Esophagus (tissue), 2 donors: Measurements from ENCODE around the gene RASAL2. TPM values are rescaled to one million over a fixed set of nuclear protein-coding genes. Genes with fewer than 3 reads are reported as not detected.

Source experiments
- H3K27ac ChIP-seq, 2 donors: one replicate each; pipeline ENCODE4 v1.5.1; 2013; ENCODE audit warnings: low read depth in 2 of 2, mild to moderate bottlenecking in 2 of 2, inconsistent platforms in 1 of 2, low read length in 1 of 2, moderate library complexity in 1 of 2
- H3K27me3 ChIP-seq, 2 donors: one replicate each; pipeline ENCODE4 v1.6.1; 2013; ENCODE audit warnings: low read length in 2 of 2, control low read depth in 1 of 2, mild to moderate bottlenecking in 1 of 2; ENCODE audit not compliant: insufficient read depth in 2 of 2, control insufficient read depth in 1 of 2
- H3K36me3 ChIP-seq, 2 donors: one replicate each; pipeline ENCODE4 v1.6.1; 2013; ENCODE audit warnings: low read length in 1 of 2; ENCODE audit not compliant: control insufficient read depth in 2 of 2, insufficient read depth in 2 of 2
- H3K4me1 ChIP-seq, 2 donors: one replicate each; pipeline ENCODE4 v1.6.1; 2013; ENCODE audit warnings: low read length in 1 of 2; ENCODE audit not compliant: control insufficient read depth in 2 of 2, insufficient read depth in 2 of 2
- H3K4me3 ChIP-seq, 2 donors: one replicate each; pipeline ENCODE4 v1.5.1; 2013; ENCODE audit warnings: low read length in 2 of 2, mild to moderate bottlenecking in 2 of 2, low read depth in 1 of 2, moderate library complexity in 1 of 2
- H3K9me3 ChIP-seq, 2 donors: one replicate each; pipeline ENCODE4 v1.6.1; 2013; ENCODE audit warnings: mild to moderate bottlenecking in 2 of 2, low read depth in 1 of 2, low read length in 1 of 2, moderate library complexity in 1 of 2; ENCODE audit not compliant: control insufficient read depth in 2 of 2, insufficient read depth in 1 of 2
- WGBS, 2 donors: extraction: QIAGEN DNeasy Blood & Tissue Kit; methylation state at CpG; one replicate each; pipeline ENCODE4 v1.1.7; 2013; 5-methylcytosine and 5-hydroxymethylcytosine counted together
- polyA plus RNA-seq, 2 donors: library from polyadenylated mRNA; stranded (reverse); fragments of 200-250 nt; gene quantifications; one replicate each; pipeline ENCODE4 v1.2.3, GENCODE V29; 2013
- donor health status: healthy with polysubstance abuse.
- donor health status: Bipolar disorder and iron deficiency.

Gene RASAL2
- polyA plus RNA-seq, 2 donors: 13.3 to 14.3 TPM

GRCh38 chr1:178352790-178353416 lies 259.0 kb downstream of the RASAL2 start:
- no peaks in the 10 kb centered on the region for H3K4me1 ChIP-seq
- no peak overlapping the region for H3K27ac ChIP-seq
- peaks cover 0 to 6% of the 10 kb centered on the region in 2 donors for H3K9me3 ChIP-seq
- WGBS, 2 donors: 96% methylated on average over 4 of the region's 4 CpGs
- H3K4me3 ChIP-seq: no peak overlapping the region
- H3K36me3 ChIP-seq: no peaks in the 10 kb centered on the region
- H3K27me3 ChIP-seq: no peaks in the 10 kb centered on the region

GRCh38 chr1:178353524-178353923 lies 259.6 kb downstream of the RASAL2 start:
- H3K4me1 ChIP-seq: no peaks in the 10 kb centered on the region
- no peaks in the 10 kb centered on the region for H3K36me3 ChIP-seq
- H3K27me3 ChIP-seq: no peaks in the 10 kb centered on the region
- peaks cover 0 to 6% of the 10 kb centered on the region in 2 donors for H3K9me3 ChIP-seq
- WGBS, 2 donors: 86 to 90% methylated on average over 1 of the region's 1 CpG
- no peak overlapping the region for H3K4me3 ChIP-seq
- no peak overlapping the region for H3K27ac ChIP-seq

GRCh38 chr1:178354816-178355215 lies 260.9 kb downstream of the RASAL2 start:
- Histone ChIP-seq H3K27ac (no peak overlapping the region), H3K27me3 (no peaks in the 10 kb centered on the region), H3K4me1 (no peaks in the 10 kb centered on the region), H3K36me3 (no peaks in the 10 kb centered on the region), H3K4me3 (no peak overlapping the region), H3K9me3 (peaks cover 0 to 6% of the 10 kb centered on the region in 2 donors)
- 66 to 70% methylated on average over 3 of the region's 3 CpGs for WGBS, 2 donors

GRCh38 chr1:178356299-178356698 lies 262.4 kb downstream of the RASAL2 start:
- Histone ChIP-seq H3K36me3 (no peaks in the 10 kb centered on the region), H3K9me3 (peaks cover 0 to 6% of the 10 kb centered on the region in 2 donors), H3K4me3 (no peak overlapping the region), H3K27me3 (no peaks in the 10 kb centered on the region), H3K27ac (no peak overlapping the region), H3K4me1 (no peaks in the 10 kb centered on the region)
- WGBS, 2 donors: 91 to 97% methylated on average over 1 of the region's 1 CpG

- Histone ChIP-seq H3K27me3 (no peaks in the 10 kb centered on the region), H3K4me3 (no peak overlapping the region), H3K36me3 (no peaks in the 10 kb centered on the region), H3K27ac (no peak overlapping the region), H3K9me3 (no peaks in the 10 kb centered on the region), H3K4me1 (no peaks in the 10 kb centered on the region)
- 93 to 100% methylated on average over 1 of the region's 1 CpG for WGBS, 2 donors
Measured at GRCh38 chr1:178358456-178358855, 264.6 kb downstream of the RASAL2 start.

- Histone ChIP-seq H3K36me3 (no peaks in the 10 kb centered on the region), H3K4me3 (no peak overlapping the region), H3K9me3 (no peaks in the 10 kb centered on the region), H3K27ac (peak overlapping the region; percentile 48 to 58), H3K27me3 (no peaks in the 10 kb centered on the region), H3K4me1 (no peaks in the 10 kb centered on the region)
- 47 to 55% methylated on average over 4 of the region's 4 CpGs for WGBS, 2 donors
Measured at GRCh38 chr1:178360421-178360820, 266.5 kb downstream of the RASAL2 start.

- no peaks in the 10 kb centered on the region for H3K27me3 ChIP-seq
- WGBS, 2 donors: 95% methylated on average over 6 of the region's 6 CpGs
Measured at GRCh38 chr1:178361847-178362246, 267.9 kb downstream of the RASAL2 start.

GRCh38 chr1:178362747-178363146 lies 268.8 kb downstream of the RASAL2 start:
- Histone ChIP-seq H3K27ac (no peak overlapping the region), H3K27me3 (no peaks in the 10 kb centered on the region), H3K36me3 (no peaks in the 10 kb centered on the region), H3K4me3 (no peak overlapping the region), H3K9me3 (no peaks in the 10 kb centered on the region), H3K4me1 (no peaks in the 10 kb centered on the region)
- 85 to 88% methylated on average over 4 of the region's 4 CpGs for WGBS, 2 donors

More at GRCh38 chr1:178361847-178362246, 267.9 kb downstream of the RASAL2 start:
- no peaks in the 10 kb centered on the region for H3K4me1 ChIP-seq
- no peak overlapping the region for H3K4me3 ChIP-seq
- no peaks in the 10 kb centered on the region for H3K9me3 ChIP-seq
- H3K36me3 ChIP-seq: no peaks in the 10 kb centered on the region
- no peak overlapping the region for H3K27ac ChIP-seq

GRCh38 chr1:178364782-178365181 lies 270.9 kb downstream of the RASAL2 start:
- Histone ChIP-seq H3K4me3 (no peak overlapping the region), H3K4me1 (no peaks in the 10 kb centered on the region), H3K9me3 (no peaks in the 10 kb centered on the region), H3K36me3 (no peaks in the 10 kb centered on the region), H3K27ac (no peak overlapping the region), H3K27me3 (no peaks in the 10 kb centered on the region)
- WGBS, 2 donors: 57 to 81% methylated on average over 1 of the region's 1 CpG

GRCh38 chr1:178367151-178367550 lies 273.2 kb downstream of the RASAL2 start:
- Histone ChIP-seq H3K4me1 (no peaks in the 10 kb centered on the region), H3K4me3 (no peak overlapping the region), H3K27ac (no peak overlapping the region), H3K36me3 (no peaks in the 10 kb centered on the region), H3K9me3 (no peaks in the 10 kb centered on the region), H3K27me3 (no peaks in the 10 kb centered on the region)
